PC-9 (cell line): ENCODE data around the gene AK9. TPM values are rescaled to one million over a fixed set of nuclear protein-coding genes. Genes with fewer than 3 reads are reported as not detected.

ENCODE experiments used
- BruUV-seq: library from RNA; stranded (reverse); fragments of 400-500 nt; replicated peaks from 2 replicates; lab custom pipeline; 2021; lab: Mats Ljungman, UMichigan
- CTCF ChIA-PET: fragments of 300-600 bp; sonication (Branson Sonifier 250); formaldehyde crosslinking; loops from one replicate; lab custom pipeline; 2022; ENCODE audit warnings: antibody characterized with exemption; lab: Charles Lee
- POLR2A ChIA-PET: fragments of 300-600 bp; sonication (Branson Sonifier 250); formaldehyde crosslinking; loops from one replicate; lab custom pipeline; 2022; ENCODE audit warnings: antibody characterized with exemption; ENCODE audit not compliant: unreplicated experiment; lab: Charles Lee
- DNase-seq, 2 experiments: peaks; one replicate each; pipeline versions ENCODE4 v3.0.0 to v3.0.0-alpha.2; 2015 to 2022; ENCODE audit warnings: mixed read lengths in 1 of 2
- H2AFZ ChIP-seq: fragments of 200-600 bp; sonication (generic); 2 replicates; pipeline ENCODE4 v1.8.1; 2017; ENCODE audit warnings: antibody characterized with exemption
- H3F3A ChIP-seq: fragments of 200-600 bp; sonication (generic); 2 replicates; pipeline ENCODE4 v1.8.1; 2017; ENCODE audit warnings: antibody characterized with exemption, mild to moderate bottlenecking, low read depth; ENCODE audit not compliant: insufficient read depth
- H3K27ac ChIP-seq: fragments of 200-600 bp; sonication (generic); 2 replicates; pipeline ENCODE4 v1.6.1; 2016; ENCODE audit warnings: mixed run types
- H3K27me3 ChIP-seq: fragments of 200-600 bp; sonication (generic); 2 replicates; pipeline ENCODE4 v1.6.1; 2016; ENCODE audit warnings: low read depth, mixed run types; ENCODE audit not compliant: insufficient read depth
- H3K36me3 ChIP-seq: fragments of 200-600 bp; sonication (generic); 2 replicates; pipeline ENCODE4 v1.6.1; 2016; ENCODE audit warnings: low read depth, mixed run types
- H3K4me1 ChIP-seq: fragments of 200-600 bp; sonication (generic); replicated peaks from 2 replicates; pipeline ENCODE4 v1.6.1; 2016; ENCODE audit warnings: mixed run types; ENCODE audit not compliant: insufficient read depth
- H3K4me2 ChIP-seq: fragments of 200-600 bp; sonication (generic); 2 replicates; pipeline ENCODE4 v1.6.1; 2017; ENCODE audit warnings: mixed run types
- H3K4me3 ChIP-seq: fragments of 200-600 bp; sonication (generic); 2 replicates; pipeline ENCODE4 v1.6.1; 2016; ENCODE audit warnings: mixed run types
- H3K79me2 ChIP-seq: fragments of 200-600 bp; sonication (generic); 2 replicates; pipeline ENCODE4 v1.6.1; 2017; ENCODE audit warnings: low read depth, mixed run types
- H3K9me2 ChIP-seq: fragments of 200-600 bp; sonication (generic); 2 replicates; pipeline ENCODE4 v1.8.1; 2017; ENCODE audit warnings: mild to moderate bottlenecking; ENCODE audit not compliant: insufficient read depth
- H3K9me3 ChIP-seq: fragments of 200-600 bp; sonication (generic); 2 replicates; pipeline ENCODE4 v1.8.1; 2016; ENCODE audit warnings: low read depth; ENCODE audit not compliant: insufficient read depth
- H4K20me1 ChIP-seq: fragments of 200-600 bp; sonication (generic); 2 replicates; pipeline ENCODE4 v1.8.1; 2017; ENCODE audit not compliant: insufficient read depth
- CTCF ChIP-seq: fragments of 200-600 bp; sonication (generic); conservative IDR thresholded peaks from 2 replicates; pipeline ENCODE4 v1.6.1; 2017; ENCODE audit warnings: mixed run types, antibody characterized with exemption, mild to moderate bottlenecking, moderate library complexity
- EZH2 ChIP-seq: fragments of 200-600 bp; sonication (generic); IDR thresholded peaks from 2 replicates; pipeline ENCODE4 v1.8.0; 2017; ENCODE audit warnings: antibody characterized with exemption, low read depth
- intact Hi-C: fragments of 100-400 bp; cut with micrococcal nuclease; formaldehyde crosslinking; loops from one replicate; pipeline ENCODE4 v1.10.0; 2022; ENCODE audit not compliant: unreplicated experiment
- total RNA-seq: library from RNA; stranded (reverse); gene quantifications from 2 replicates; pipeline ENCODE4 v1.2.3, GENCODE V29; 2021

AK9 gene
- total RNA-seq, 1 experiment from 2014 or later = 7.4 TPM

GRCh38 chr6:109701774-109702173, 10.8 kb upstream of the AK9 start:
- 0 out of 2 replicates have a peak, but pooled peaks cover 4% of the 10 kb centered on the region for H3K79me2 ChIP-seq
- H3K27ac ChIP-seq = no peak overlapping the region
- H2AFZ ChIP-seq = no peak overlapping the region
- no peaks in the 10 kb centered on the region for H4K20me1 ChIP-seq
- H3K27me3 ChIP-seq = no peaks in the 10 kb centered on the region
- no peak overlapping the region for H3K4me3 ChIP-seq
- no peaks in the 10 kb centered on the region for H3K36me3 ChIP-seq
- H3K9me2 ChIP-seq = no peaks in the 10 kb centered on the region
- no peak for DNase-seq
- no peak overlapping the region for H3K4me2 ChIP-seq
- no TSS peak for BruUV-seq
- POLR2A ChIA-PET = no interaction called here
- intact Hi-C loops = no loop called here
- H3K4me1 ChIP-seq = peaks cover 6% of the 10 kb centered on the region; the same call in 1 of the 2 replicates
- no peaks in the 10 kb centered on the region for H3K9me3 ChIP-seq
- CTCF ChIA-PET = interaction anchor here (3.0 kb wide), 1 partner anchor 338 kb away, joined by 13 read pairs; no protein-coding TSS in a partner anchor
- no peaks in the 10 kb centered on the region for H3F3A ChIP-seq
- TF ChIP-seq CTCF = no peak
- TF ChIP-seq EZH2 = no peak

- ChIA-PET POLR2A (interaction anchor here (0.7 kb wide), 1 partner anchor 33 kb away, joined by 7 read pairs; no protein-coding TSS in a partner anchor), CTCF (interaction anchor here (0.6 to 3.0 kb wide), 2 partner anchors 339 to 690 kb away, joined by 10 to 13 read pairs; no protein-coding TSS in a partner anchor)
- Histone ChIP-seq H3K9me2 (no peaks in the 10 kb centered on the region), H3K4me2 (no peak overlapping the region), H3K27ac (no peak overlapping the region), H3K79me2 (0 out of 2 replicates have a peak, but pooled peaks cover 4% of the 10 kb centered on the region), H3K4me1 (peaks cover 6% of the 10 kb centered on the region; the same call in 1 of the 2 replicates), H2AFZ (no peak overlapping the region), H4K20me1 (no peaks in the 10 kb centered on the region), H3K9me3 (no peaks in the 10 kb centered on the region), H3F3A (no peaks in the 10 kb centered on the region), H3K4me3 (no peak overlapping the region), H3K27me3 (no peaks in the 10 kb centered on the region), H3K36me3 (no peaks in the 10 kb centered on the region)
- BruUV-seq = no TSS peak
- no peak for TF ChIP-seq EZH2
- no peak for TF ChIP-seq CTCF
- intact Hi-C loops = no loop called here
- no peak for DNase-seq
Measured at GRCh38 chr6:109701221-109701620, 10.2 kb upstream of the AK9 start.

- H3F3A ChIP-seq = no peaks in the 10 kb centered on the region
- BruUV-seq = no TSS peak
- no peaks in the 10 kb centered on the region for H3K9me3 ChIP-seq
- no peak for DNase-seq
- H4K20me1 ChIP-seq = no peaks in the 10 kb centered on the region
- TF ChIP-seq EZH2 = no peak
- TF ChIP-seq CTCF = no peak
- intact Hi-C loops = loop anchor here (10.0 kb wide), 1 partner anchor 602 kb away; the partner anchor contains the start of genes CEP57L1 and SESN1
- no peak overlapping the region for H3K4me3 ChIP-seq
- H3K4me2 ChIP-seq = no peak overlapping the region
- no peak overlapping the region for H2AFZ ChIP-seq
- CTCF ChIA-PET = no interaction called here
- no peak overlapping the region for H3K27ac ChIP-seq
- no peaks in the 10 kb centered on the region for H3K36me3 ChIP-seq
- H3K79me2 ChIP-seq = peaks cover 15% of the 10 kb centered on the region
- no peaks in the 10 kb centered on the region for H3K9me2 ChIP-seq
- peaks cover 9% of the 10 kb centered on the region; the same call in 1 of the 2 replicates for H3K4me1 ChIP-seq
- POLR2A ChIA-PET = no interaction called here
- no peaks in the 10 kb centered on the region for H3K27me3 ChIP-seq
Measured at GRCh38 chr6:109696355-109696754, 5.4 kb upstream of the AK9 start.
